Measurements from ENCODE around the gene LIMCH1.

GRCh38 chr4:41635441-41635840 lies 97.5 kb downstream of the LIMCH1 start:
- TF ChIP-seq POLR2AphosphoS5 (IDR thresholded peaks at IDR 0.05; ENCODE audit: borderline replicate concordance, low read depth, low read length) (no peak), EZH2 (IDR thresholded peaks at IDR 0.05) (no peak)
